Ishikawa (cell line): ENCODE data around the gene MAP10.

Experiments
- CEBPB ChIP-seq: IDR thresholded peaks from 2 replicates; pipeline ENCODE4 v1.6.1; 2012
- CREB1 ChIP-seq: IDR thresholded peaks from 2 replicates; pipeline ENCODE4 v1.6.1; 2012; ENCODE audit warnings: low read depth
- EGR1 ChIP-seq: IDR thresholded peaks from 2 replicates; pipeline ENCODE4 v1.6.1; 2012
- EP300 ChIP-seq: IDR thresholded peaks from 2 replicates; pipeline ENCODE4 v1.6.1; 2012; ENCODE audit warnings: borderline replicate concordance
- FOXM1 ChIP-seq: IDR thresholded peaks from 2 replicates; pipeline ENCODE4 v1.6.1; 2012; ENCODE audit warnings: low read depth, borderline replicate concordance
- NFIC ChIP-seq: IDR thresholded peaks from 2 replicates; pipeline ENCODE4 v1.6.1; 2012
- RAD21 ChIP-seq: IDR thresholded peaks from 2 replicates; pipeline ENCODE4 v1.6.1; 2012; ENCODE audit warnings: low read depth
- TAF1 ChIP-seq: IDR thresholded peaks from 2 replicates; pipeline ENCODE4 v1.6.1; 2012; ENCODE audit warnings: low read depth, mild to moderate bottlenecking
- TCF12 ChIP-seq: IDR thresholded peaks from 2 replicates; pipeline ENCODE4 v1.6.1; 2012; ENCODE audit warnings: low read depth
- TEAD4 ChIP-seq: IDR thresholded peaks from 2 replicates; pipeline ENCODE4 v1.6.1; 2012
- YY1 ChIP-seq: IDR thresholded peaks from 2 replicates; pipeline ENCODE4 v1.6.1; 2012; ENCODE audit warnings: low read depth
- ZBTB7A ChIP-seq: IDR thresholded peaks from 2 replicates; pipeline ENCODE4 v1.6.1; 2012; ENCODE audit warnings: low read depth
- TF ChIP-seq, protein P1 (sequence below): IDR thresholded peaks from 2 replicates; pipeline ENCODE4 v1.6.1; 2012
- TF ChIP-seq, protein P2 (sequence below): IDR thresholded peaks from 2 replicates; pipeline ENCODE4 v1.6.1; 2012; ENCODE audit warnings: low read depth, mild to moderate bottlenecking
- TF ChIP-seq, protein P3 (sequence below): IDR thresholded peaks from 2 replicates; pipeline ENCODE4 v1.6.1; 2012

The MAP10 gene

DNA sequence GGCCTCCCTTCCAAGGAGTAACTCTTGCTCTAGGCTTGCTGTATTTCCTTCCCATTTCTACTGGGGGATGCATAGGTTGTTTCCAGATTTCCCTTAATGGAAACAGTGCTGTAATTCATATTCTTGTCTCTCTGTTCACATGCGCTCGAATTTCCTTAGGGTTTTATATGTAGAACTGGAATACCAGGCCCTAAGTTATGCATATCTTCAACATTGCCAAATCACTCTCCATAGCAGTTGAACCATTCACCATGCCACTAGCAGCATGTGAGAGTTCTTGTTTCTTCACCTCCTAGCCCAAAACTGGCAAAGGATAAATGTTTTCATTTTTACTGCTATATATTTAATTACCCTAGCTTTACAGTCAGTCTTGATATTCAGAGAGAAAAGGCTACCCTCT is 12.8 kb downstream of the MAP10 start:
- no peak for TF ChIP-seq NFIC
- no peak for TF ChIP-seq EGR1
- no peak for TF ChIP-seq TEAD4
- TF ChIP-seq ZBTB7A: no peak
- TF ChIP-seq TCF12: no peak
- TF ChIP-seq YY1: no peak
- no peak for TF ChIP-seq RAD21
- TF ChIP-seq EP300: no peak
- no peak for TF ChIP-seq CREB1
- TF ChIP-seq, protein P1, sequence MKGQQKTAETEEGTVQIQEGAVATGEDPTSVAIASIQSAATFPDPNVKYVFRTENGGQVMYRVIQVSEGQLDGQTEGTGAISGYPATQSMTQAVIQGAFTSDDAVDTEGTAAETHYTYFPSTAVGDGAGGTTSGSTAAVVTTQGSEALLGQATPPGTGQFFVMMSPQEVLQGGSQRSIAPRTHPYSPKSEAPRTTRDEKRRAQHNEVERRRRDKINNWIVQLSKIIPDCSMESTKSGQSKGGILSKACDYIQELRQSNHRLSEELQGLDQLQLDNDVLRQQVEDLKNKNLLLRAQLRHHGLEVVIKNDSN: no peak
- TF ChIP-seq FOXM1: no peak
- TF ChIP-seq, protein P2, sequence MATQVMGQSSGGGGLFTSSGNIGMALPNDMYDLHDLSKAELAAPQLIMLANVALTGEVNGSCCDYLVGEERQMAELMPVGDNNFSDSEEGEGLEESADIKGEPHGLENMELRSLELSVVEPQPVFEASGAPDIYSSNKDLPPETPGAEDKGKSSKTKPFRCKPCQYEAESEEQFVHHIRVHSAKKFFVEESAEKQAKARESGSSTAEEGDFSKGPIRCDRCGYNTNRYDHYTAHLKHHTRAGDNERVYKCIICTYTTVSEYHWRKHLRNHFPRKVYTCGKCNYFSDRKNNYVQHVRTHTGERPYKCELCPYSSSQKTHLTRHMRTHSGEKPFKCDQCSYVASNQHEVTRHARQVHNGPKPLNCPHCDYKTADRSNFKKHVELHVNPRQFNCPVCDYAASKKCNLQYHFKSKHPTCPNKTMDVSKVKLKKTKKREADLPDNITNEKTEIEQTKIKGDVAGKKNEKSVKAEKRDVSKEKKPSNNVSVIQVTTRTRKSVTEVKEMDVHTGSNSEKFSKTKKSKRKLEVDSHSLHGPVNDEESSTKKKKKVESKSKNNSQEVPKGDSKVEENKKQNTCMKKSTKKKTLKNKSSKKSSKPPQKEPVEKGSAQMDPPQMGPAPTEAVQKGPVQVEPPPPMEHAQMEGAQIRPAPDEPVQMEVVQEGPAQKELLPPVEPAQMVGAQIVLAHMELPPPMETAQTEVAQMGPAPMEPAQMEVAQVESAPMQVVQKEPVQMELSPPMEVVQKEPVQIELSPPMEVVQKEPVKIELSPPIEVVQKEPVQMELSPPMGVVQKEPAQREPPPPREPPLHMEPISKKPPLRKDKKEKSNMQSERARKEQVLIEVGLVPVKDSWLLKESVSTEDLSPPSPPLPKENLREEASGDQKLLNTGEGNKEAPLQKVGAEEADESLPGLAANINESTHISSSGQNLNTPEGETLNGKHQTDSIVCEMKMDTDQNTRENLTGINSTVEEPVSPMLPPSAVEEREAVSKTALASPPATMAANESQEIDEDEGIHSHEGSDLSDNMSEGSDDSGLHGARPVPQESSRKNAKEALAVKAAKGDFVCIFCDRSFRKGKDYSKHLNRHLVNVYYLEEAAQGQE: no peak
- no peak for TF ChIP-seq CEBPB
- TF ChIP-seq TAF1: no peak
- TF ChIP-seq, protein P3, sequence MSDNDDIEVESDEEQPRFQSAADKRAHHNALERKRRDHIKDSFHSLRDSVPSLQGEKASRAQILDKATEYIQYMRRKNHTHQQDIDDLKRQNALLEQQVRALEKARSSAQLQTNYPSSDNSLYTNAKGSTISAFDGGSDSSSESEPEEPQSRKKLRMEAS: no peak

DNA sequence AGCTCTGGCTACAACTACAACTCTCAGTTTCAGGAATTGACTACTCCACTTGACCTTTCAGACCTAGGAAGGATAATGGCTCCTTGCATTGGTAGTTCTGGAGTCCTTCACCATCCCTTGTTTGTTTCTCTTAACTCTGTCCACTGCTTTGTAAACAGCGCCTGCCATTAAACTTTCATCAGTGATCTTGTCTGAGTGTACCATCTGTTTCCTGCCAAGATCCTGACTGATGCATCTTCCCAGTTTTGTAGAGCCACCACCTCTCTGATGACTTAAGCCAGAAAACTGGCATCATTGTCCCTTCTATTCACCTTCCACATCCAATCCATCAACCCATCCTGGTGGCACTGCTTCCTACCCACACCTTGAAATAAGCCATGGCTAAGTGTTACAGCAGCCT is 15.2 kb downstream of the MAP10 start:
- no peak for TF ChIP-seq CREB1
- no peak for TF ChIP-seq TCF12
- TF ChIP-seq RAD21: no peak
- no peak for TF ChIP-seq TEAD4
- TF ChIP-seq, protein P1: no peak
- no peak for TF ChIP-seq EGR1
- no peak for TF ChIP-seq NFIC
- TF ChIP-seq CEBPB: no peak
- no peak for TF ChIP-seq FOXM1
- no peak for TF ChIP-seq EP300
- TF ChIP-seq, protein P3: no peak
- no peak for TF ChIP-seq ZBTB7A
- no peak for TF ChIP-seq YY1
- TF ChIP-seq, protein P2: no peak
- TF ChIP-seq TAF1: no peak

DNA sequence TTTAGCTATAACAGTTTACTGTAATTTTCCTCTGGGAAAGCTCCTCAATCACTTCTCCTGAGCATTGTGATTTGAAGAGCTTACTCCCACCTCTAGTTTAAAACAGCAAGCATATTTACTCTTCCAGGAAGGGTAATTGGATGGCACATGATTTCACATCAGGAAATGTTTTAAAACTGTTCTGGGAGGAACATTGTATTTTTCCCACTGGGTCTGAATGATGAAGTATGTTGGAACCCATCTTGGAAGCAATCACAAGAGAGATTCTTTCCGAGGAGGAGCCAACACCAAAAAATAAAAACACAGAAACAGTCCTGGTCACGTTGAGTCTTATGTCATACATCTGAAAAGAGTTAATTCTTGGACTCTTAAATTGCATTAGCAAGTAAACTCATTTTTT is 17.3 kb downstream of the MAP10 start:
- TF ChIP-seq, protein P1: no peak
- TF ChIP-seq ZBTB7A (no peak), NFIC (no peak), TAF1 (no peak), TCF12 (no peak), CREB1 (no peak), RAD21 (no peak), YY1 (no peak), EGR1 (no peak), FOXM1 (no peak), TEAD4 (no peak), EP300 (no peak), CEBPB (no peak)
- TF ChIP-seq, protein P3: no peak
- TF ChIP-seq, protein P2: no peak

DNA sequence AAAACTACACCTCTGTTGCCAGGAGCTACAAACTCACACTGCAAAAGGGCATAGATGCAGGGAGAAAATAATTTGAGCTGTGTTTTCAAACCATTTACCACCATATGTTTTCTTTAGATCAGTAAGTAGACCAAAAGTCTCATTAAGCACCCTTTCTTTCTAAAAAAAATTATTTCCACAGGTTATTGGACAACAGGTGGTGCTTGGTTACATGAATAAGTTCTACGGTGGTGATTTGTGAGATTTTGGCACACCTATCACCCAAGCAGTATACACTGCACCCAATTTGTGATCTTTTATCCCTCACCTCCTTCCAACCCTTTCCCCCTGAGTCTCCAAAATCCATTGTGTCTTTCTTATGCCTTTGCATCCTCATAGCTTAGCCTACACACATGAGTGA is 21.1 kb downstream of the MAP10 start:
- TF ChIP-seq, protein P3: no peak
- TF ChIP-seq TCF12: no peak
- TF ChIP-seq CREB1: no peak
- no peak for TF ChIP-seq ZBTB7A
- no peak for TF ChIP-seq EP300
- no peak for TF ChIP-seq YY1
